ENCODE data around the gene GXYLT2. TPM values are rescaled to one million over a fixed set of nuclear protein-coding genes. Genes with fewer than 3 reads are reported as not detected.

GXYLT2 gene
- total and polyA plus RNA-seq, 2 of the 13 experiments (the other 11 are each of a cell fraction or from before 2014, with no cell fraction given): 4.3 to 6.9 TPM

DNA sequence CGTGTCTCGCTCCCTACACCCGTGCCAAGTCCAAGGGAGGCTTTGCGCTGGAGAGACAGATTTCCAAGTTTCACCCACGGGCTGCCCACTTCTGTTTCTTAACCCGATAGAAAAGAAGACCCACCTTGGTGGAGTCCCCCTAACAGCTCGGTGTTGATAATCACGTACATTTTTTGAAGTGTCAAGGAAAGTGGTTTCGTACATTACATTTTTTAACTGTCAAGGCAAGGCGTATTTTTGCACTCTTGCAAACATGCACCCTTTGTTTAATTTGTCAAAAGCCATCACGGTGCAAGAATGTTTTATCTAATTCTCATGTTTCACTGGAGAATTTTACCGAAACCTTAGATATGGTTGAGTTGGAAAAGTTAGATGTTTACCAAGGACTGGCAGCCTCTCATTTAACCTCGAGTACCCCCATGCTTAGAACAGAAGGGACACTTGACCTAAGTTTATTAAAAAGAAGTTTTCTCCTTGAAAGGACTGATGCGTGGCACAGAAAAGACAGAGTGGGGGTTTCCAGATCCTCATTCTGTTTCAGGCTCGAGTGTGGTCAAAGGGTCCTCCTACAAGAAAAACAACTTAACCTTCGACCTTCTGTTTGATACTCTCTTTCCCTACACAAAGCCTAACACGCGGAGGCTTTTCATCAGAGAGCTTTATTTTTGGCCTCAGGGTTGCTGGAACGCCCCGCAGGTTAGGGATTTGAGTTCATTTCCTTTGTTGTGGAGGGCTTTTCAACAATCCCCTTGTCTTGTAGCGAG, 882 bp downstream of the GXYLT2 start (continued):
- peak; percentile 65; the same call in 1 of the 2 replicates for TF ChIP-seq SOX5 (CRISPR knock-in tag; IDR thresholded peaks at IDR 0.05; ENCODE audit: borderline replicate concordance)
- TF ChIP-seq NCOR1 (IDR thresholded peaks at IDR 0.05; ENCODE audit: borderline replicate concordance, low read length): no peak
- TF ChIP-seq HDAC2 (CRISPR knock-in tag; IDR thresholded peaks at IDR 0.05): 0 out of 2 replicates have a peak, but pooled peaks have one; percentile 35
- TF ChIP-seq SIN3A (IDR thresholded peaks at IDR 0.05; ENCODE audit: borderline replicate concordance, low read depth, low read length): no peak
- TF ChIP-seq HMG20A (CRISPR knock-in tag; IDR thresholded peaks at IDR 0.05; ENCODE audit: borderline replicate concordance): 0 out of 2 replicates have a peak, but pooled peaks have one; percentile 30
- TF ChIP-seq MAF1 (CRISPR knock-in tag; IDR thresholded peaks at IDR 0.05; ENCODE audit: borderline replicate concordance): 0 out of 2 replicates have a peak, but pooled peaks have one; percentile 39
- 0 out of 2 replicates have a peak, but pooled peaks have one; percentile 33 for TF ChIP-seq BRCA1 (CRISPR knock-in tag; IDR thresholded peaks at IDR 0.05)
- TF ChIP-seq ZNF766 (CRISPR knock-in tag; IDR thresholded peaks at IDR 0.05; ENCODE audit: borderline replicate concordance): 0 out of 2 replicates have a peak, but pooled peaks have one; percentile 28
- TF ChIP-seq, protein P1, sequence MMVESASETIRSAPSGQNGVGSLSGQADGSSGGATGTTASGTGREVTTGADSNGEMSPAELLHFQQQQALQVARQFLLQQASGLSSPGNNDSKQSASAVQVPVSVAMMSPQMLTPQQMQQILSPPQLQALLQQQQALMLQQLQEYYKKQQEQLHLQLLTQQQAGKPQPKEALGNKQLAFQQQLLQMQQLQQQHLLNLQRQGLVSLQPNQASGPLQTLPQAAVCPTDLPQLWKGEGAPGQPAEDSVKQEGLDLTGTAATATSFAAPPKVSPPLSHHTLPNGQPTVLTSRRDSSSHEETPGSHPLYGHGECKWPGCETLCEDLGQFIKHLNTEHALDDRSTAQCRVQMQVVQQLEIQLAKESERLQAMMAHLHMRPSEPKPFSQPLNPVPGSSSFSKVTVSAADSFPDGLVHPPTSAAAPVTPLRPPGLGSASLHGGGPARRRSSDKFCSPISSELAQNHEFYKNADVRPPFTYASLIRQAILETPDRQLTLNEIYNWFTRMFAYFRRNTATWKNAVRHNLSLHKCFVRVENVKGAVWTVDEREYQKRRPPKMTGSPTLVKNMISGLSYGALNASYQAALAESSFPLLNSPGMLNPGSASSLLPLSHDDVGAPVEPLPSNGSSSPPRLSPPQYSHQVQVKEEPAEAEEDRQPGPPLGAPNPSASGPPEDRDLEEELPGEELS (CRISPR knock-in tag; IDR thresholded peaks at IDR 0.05): no peak
- TF ChIP-seq, protein P2, sequence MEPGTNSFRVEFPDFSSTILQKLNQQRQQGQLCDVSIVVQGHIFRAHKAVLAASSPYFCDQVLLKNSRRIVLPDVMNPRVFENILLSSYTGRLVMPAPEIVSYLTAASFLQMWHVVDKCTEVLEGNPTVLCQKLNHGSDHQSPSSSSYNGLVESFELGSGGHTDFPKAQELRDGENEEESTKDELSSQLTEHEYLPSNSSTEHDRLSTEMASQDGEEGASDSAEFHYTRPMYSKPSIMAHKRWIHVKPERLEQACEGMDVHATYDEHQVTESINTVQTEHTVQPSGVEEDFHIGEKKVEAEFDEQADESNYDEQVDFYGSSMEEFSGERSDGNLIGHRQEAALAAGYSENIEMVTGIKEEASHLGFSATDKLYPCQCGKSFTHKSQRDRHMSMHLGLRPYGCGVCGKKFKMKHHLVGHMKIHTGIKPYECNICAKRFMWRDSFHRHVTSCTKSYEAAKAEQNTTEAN (CRISPR knock-in tag; conservative IDR thresholded peaks at IDR 0.05): peak; percentile 33; the same call in 1 of the 2 replicates
- TF ChIP-seq YY1 (IDR thresholded peaks at IDR 0.05; ENCODE audit: insufficient read depth, insufficient replicate concordance, low read depth, low read length): no peak
- TF ChIP-seq GZF1 (CRISPR knock-in tag; IDR thresholded peaks at IDR 0.05): peak; percentile 88
- TF ChIP-seq, protein P3, sequence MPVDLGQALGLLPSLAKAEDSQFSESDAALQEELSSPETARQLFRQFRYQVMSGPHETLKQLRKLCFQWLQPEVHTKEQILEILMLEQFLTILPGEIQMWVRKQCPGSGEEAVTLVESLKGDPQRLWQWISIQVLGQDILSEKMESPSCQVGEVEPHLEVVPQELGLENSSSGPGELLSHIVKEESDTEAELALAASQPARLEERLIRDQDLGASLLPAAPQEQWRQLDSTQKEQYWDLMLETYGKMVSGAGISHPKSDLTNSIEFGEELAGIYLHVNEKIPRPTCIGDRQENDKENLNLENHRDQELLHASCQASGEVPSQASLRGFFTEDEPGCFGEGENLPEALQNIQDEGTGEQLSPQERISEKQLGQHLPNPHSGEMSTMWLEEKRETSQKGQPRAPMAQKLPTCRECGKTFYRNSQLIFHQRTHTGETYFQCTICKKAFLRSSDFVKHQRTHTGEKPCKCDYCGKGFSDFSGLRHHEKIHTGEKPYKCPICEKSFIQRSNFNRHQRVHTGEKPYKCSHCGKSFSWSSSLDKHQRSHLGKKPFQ (CRISPR knock-in tag; IDR thresholded peaks at IDR 0.05; ENCODE audit: insufficient replicate concordance): no peak
- 0 out of 2 replicates have a peak, but pooled peaks have one; percentile 32 for TF ChIP-seq BCL6 (CRISPR knock-in tag; IDR thresholded peaks at IDR 0.05)
- TF ChIP-seq, protein P4, sequence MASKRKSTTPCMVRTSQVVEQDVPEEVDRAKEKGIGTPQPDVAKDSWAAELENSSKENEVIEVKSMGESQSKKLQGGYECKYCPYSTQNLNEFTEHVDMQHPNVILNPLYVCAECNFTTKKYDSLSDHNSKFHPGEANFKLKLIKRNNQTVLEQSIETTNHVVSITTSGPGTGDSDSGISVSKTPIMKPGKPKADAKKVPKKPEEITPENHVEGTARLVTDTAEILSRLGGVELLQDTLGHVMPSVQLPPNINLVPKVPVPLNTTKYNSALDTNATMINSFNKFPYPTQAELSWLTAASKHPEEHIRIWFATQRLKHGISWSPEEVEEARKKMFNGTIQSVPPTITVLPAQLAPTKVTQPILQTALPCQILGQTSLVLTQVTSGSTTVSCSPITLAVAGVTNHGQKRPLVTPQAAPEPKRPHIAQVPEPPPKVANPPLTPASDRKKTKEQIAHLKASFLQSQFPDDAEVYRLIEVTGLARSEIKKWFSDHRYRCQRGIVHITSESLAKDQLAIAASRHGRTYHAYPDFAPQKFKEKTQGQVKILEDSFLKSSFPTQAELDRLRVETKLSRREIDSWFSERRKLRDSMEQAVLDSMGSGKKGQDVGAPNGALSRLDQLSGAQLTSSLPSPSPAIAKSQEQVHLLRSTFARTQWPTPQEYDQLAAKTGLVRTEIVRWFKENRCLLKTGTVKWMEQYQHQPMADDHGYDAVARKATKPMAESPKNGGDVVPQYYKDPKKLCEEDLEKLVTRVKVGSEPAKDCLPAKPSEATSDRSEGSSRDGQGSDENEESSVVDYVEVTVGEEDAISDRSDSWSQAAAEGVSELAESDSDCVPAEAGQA (IDR thresholded peaks at IDR 0.05; ENCODE audit: low read depth): no peak
- TF ChIP-seq, protein P4 (CRISPR knock-in tag; IDR thresholded peaks at IDR 0.05; ENCODE audit: borderline replicate concordance): no peak
- peak; percentile 74 for TF ChIP-seq NR2F6 (IDR thresholded peaks at IDR 0.05)
- no peak for TF ChIP-seq NR2F6 (CRISPR knock-in tag; IDR thresholded peaks at IDR 0.05)
- TF ChIP-seq ZNF777 (CRISPR knock-in tag; IDR thresholded peaks at IDR 0.05): 0 out of 2 replicates have a peak, but pooled peaks have one; percentile 18

Data from HepG2 (cell line).